NCI-H460 (cell line): ENCODE measurements around the gene PARP8. TPM values are rescaled to one million over a fixed set of nuclear protein-coding genes. Genes with fewer than 3 reads are reported as not detected.
A peak's percentile ranks its signal among the peaks of the same experiment; 100 is the strongest.

Experiments
- DNase-seq: peaks from one replicate; pipeline ENCODE4 v3.0.0-alpha.2; 2016; ENCODE audit warnings: low read depth; ENCODE audit errors: extremely low read depth
- total RNA-seq: library from RNA; depleted of rRNA; stranded (reverse); fragments of >200 nt; shearing (Covaris generic); gene quantifications from 2 replicates; pipeline ENCODE4 v1.2.3, GENCODE V29; 2014

PARP8 gene
- total RNA-seq, 1 experiment from 2014 or later, result 12.7 TPM

DNA sequence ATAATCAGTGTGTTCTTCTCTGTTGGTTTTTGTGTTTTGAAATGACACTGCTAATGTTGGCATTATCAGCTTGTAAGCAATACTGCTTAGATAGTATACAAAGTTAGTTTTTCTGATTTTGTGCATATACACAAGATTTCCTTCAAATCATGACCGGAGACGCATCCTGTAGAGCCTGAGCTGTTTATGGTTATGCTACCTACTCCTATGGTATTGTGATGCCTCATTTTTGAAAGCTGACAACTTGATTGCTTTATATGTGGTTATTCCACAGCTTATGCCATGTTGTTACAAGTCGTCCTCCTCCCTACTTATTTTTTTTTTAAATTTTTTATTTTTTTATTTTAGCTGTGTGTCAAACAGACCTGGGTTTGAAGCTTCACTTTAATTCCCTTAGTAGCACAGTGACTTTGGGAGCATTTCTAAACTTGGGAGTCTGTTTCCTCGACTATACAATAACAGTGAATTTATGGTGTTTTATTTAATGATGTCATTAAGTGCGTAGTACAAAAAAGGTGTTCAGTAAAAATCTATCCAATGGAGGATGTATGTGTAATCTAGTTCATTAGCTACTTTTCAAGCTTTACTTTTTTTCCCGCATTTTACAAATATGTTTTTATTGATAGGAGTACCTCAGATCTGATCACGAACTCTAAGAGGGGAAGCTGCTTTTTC, 59.5 kb downstream of the PARP8 start:
- no peak for DNase-seq

DNA sequence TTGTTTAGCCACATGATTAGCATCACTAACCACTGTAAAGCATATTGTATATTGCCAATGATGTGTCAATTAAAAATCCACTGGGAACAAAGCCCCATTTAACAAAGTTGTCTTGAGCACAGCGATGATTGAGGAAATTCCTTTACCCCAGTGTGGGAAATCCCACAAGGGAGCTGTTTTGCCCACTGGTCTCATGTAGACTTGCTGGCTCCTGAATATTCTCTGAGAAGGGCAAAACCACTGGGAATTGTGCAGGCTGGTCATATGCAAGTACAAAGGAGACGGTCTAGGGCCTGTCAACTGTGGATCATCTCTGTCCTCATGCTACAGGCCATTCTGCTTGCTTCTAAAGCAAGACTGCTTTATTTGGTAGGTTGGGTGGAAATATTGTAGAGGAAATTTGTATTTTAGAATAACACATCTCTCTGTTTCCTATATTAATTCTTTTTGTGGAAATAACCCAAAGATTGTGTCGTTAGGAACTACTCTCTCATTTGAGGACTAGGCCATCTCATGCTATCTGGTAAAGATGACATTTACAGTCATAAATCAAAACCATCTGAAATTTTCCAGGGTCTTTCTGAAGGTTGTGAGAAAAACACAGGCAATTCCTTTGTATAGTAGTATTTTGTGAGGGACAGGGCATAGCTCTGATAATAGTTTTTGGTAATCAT, 60.2 kb downstream of the PARP8 start:
- DNase-seq, result no peak

DNA sequence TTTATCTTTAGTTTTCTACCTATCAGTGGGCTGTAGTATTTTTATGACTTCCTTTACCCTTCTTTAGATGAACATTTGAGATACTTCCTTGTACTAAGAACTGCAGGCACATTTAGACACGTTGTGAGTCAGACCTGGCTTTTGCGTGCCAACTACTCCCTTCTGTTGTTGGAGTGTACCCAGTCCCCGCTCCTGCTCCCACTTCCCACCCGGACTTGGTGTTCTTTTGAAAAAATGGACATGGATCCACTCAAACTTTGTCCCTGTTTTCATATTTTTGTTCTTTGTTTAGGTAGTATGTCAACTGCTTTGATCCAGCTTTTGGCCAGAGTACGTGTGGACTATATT, 60.7 kb downstream of the PARP8 start:
- no peak for DNase-seq

DNA sequence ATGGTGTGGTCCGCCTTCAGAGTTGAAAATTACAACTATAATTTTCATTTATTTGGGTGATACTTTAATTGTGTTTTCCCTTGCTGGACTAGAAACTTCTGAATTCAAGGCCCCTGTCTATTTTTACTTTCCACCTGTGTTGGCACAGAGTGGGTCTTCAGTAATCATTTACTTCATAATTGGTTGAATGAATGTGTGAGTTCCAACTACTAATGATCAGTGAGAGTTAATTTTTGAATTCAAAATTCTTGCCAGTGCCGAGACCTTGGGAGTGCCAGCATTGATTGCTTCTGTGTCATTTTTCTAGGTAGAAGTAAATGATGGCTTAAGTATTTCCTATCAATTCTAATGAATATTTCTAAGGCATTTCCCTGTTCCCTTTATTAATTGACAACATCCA, 61.4 kb downstream of the PARP8 start:
- no peak for DNase-seq

DNA sequence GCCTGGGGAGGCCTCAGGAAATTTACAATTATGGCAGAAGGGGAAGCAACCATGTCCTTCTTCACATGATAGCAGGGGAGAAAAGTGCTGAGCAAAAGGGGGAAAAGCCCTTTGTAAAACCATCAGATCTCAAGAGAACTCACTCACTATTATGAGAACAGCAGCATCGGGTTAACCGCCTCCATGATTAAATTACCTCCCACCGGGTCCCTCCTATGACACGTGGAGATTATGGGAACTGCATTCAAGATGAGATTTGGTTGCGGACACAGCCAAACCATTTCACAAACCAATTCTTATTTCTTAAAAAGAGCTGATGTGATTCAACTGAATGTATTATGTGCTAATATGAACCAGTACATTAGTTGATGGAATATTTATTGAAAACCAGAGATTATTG, 63.9 kb downstream of the PARP8 start:
- DNase-seq, result no peak

DNA sequence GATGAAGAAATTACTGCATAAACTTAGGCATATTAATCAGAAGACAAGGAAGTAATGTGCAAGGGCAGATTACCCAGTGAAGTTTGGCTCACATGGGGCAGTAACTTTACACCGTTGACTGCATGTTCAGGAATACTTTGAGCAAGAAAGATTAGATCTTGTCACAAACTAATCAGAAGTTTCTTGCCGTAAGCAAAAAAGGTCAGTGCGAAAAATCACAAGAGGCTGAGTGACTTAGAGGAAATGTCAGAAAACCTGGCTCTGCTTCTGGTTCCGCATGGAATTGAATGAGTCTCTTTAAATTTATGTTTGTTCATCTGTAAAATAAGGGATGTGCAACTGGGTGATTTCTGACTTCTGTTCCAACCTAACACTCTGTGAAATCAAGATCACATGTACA, 64.4 kb downstream of the PARP8 start:
- DNase-seq, result no peak

DNA sequence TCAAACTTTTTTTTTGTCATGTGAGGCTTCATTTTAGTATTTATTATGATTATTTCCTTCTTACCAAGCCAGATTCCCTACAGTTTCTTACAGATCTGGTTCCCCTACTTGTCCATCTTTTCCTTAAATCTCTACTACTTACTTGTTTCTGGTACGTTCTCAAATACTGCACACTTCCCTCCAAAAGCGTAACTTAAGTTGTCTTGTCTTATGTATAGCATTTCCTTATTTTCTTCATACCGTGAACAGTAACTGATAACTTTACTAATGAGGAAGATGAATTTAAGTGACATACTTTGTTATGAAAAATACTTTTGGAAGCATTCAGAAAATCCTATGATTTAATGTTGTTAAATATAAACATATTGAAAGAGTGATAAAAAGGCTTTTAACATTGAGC, 67.3 kb downstream of the PARP8 start:
- no peak for DNase-seq

DNA sequence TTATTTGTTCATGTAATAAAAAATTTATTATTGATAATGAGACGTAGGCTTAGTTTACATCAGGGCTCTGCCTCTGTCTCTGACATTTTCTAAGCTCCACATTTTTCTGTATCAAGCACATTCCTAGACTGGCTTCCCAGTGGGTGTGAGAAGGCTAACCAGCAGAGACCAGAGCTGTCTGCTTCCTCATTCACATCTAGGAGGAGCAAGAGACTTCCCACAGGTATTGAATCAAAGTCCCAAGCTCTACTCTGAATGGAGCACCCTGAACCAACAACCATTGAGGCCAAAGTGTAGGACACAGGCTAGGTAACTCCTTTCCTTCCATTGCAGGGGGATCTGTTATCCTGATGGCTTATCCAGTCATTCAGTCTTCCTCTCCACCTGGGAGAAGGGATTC, 72.4 kb downstream of the PARP8 start:
- no peak for DNase-seq

DNA sequence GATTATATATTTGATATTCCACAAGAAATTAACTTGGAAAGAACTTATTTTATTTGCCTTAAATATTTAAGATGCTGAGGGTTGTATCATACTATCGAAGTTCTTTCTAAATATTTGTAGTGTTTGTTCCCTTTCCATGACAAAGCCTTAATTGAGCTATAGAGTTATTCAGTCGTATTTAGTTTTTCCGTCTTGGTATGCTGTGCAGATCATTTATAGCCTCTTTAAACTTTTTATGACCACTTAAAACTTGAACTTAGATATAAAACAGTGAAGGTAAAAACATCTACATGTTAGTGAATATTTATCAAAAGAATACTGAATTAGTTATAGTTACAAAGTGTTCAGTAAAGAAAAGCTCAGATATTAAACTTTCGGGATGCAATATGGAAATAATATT, 74.4 kb downstream of the PARP8 start:
- no peak for DNase-seq

DNA sequence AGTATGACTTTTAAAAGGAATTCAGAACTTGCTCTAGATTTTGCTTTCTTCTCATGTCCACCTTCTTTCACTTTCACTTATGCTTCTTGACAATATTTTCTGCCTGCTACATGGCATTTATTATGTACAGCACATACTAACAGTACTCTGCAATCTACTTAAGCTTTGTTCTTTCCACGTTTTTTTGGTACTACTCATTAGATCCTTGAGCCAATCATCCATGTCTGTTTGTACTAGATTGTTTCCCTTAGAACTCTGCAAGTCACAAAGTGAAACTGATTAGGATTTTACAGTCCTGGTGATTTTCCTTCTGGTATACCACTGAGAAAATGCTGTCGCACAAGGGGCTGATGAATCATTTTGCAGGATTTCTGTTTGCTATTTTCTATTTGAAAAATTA, 78.3 kb downstream of the PARP8 start:
- no peak for DNase-seq

DNA sequence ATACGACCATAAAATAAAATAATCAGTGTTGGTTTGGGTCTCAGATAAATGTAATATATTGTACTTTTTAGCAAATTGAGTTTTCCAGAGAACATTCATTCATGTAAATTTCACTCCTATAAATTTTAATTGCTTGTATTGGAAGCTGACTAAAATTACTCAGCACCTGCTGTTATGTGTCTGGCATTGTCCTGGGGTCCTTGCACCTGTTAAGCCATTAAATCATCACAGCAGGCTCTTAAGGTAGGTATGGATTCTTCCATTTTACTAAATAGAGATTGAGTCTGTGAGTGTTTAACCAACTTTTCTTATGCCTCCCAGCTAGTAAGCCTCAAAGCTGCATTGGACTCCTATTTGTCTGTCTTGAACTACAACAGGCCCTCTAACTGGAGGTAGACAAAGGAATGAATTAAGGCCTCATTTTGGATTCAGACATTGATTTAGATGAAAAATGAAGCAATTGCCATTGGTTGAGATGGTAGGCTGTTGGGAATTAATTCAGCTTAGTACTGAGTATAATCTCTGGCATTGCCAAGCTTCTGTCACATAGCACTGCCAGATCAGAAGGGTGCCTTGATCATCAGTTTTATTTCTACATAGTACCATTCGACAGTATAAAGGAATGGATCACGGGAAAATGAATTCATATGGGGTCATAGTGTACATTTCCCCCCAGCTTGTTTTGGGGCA, 78.9 kb downstream of the PARP8 start:
- no peak for DNase-seq

DNA sequence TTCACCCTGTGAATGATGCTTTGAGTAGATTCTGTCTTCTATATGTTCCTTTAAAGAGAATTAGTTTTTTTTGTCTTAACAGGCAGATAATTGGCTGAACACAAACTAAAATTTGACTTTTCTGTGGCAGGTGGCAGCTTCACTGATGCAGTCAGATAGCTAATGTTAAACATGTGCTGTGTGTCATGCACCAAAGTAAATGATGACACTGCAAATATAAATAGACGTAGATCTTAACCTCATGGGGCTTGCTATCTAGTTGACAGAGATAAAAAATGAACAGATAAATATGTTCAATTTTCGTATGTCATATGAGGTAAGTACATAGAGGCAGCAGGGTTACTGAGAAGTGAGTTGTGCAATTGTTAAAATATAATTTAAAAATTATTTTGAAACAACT, 82.7 kb downstream of the PARP8 start:
- no peak for DNase-seq

DNA sequence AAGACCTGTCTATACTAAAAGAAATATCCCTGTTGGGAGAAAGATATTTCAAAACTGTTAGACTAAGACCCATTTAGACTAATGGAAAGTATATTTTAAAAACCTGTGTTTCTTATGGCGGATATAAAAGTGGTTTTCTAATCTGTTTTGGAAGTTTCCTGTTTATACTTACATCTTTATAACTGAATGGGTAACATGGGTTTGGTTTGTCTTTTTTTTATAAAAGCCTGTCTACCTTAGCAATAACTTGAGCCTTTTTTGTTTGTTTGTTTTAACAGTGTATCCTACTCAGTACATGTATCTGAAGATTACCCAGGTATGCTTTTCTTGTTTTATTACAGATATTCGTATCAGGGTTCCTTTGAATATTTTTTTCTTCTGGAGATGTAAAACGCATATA, 83.4 kb downstream of the PARP8 start:
- DNase-seq, result no peak

DNA sequence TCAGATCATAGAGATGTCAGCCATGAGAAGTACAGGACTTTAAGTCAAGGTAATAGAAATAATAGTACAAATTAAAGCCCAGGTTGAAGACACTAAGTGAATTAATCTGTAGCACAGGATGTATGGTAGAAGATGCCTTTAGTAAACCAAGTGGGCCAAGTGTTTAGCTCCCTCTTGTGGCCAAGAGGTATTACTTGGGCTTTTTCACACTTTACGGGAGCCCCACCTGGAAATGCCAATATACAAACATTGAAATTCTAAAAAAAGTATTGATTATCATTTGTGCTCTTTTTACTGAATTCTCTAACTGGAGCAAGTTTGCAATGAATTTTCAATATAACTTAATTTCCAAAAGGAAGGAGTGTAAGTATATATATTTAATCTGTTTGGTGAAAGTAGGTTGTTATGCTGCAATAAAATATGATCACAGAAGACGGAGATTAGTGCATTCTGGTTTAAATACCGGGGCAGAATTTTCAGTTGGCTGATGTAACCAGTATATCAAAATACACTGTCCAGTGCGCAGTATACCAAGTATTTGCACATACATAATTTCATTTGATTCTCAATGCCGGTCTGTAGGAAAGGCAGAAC, 84.7 kb downstream of the PARP8 start:
- peak; percentile 46 for DNase-seq

DNA sequence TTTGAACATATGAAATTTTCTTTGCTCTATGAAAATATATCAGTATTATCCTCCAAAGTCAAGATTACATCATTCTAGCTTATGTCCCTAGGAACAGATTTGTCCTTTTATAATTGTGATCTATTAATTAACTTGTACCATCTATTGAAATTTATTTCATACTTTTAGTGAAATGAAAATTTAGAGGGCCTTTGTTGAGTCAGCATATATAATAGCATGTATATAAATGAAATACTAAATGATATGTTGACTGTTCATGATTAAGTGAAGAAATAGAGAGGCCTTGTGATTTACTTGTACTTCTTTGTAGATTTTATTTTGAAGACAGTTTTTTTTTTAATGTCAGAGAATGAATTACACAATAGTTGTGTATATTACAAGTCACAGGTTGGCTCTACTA, 86.4 kb downstream of the PARP8 start:
- no peak for DNase-seq

DNA sequence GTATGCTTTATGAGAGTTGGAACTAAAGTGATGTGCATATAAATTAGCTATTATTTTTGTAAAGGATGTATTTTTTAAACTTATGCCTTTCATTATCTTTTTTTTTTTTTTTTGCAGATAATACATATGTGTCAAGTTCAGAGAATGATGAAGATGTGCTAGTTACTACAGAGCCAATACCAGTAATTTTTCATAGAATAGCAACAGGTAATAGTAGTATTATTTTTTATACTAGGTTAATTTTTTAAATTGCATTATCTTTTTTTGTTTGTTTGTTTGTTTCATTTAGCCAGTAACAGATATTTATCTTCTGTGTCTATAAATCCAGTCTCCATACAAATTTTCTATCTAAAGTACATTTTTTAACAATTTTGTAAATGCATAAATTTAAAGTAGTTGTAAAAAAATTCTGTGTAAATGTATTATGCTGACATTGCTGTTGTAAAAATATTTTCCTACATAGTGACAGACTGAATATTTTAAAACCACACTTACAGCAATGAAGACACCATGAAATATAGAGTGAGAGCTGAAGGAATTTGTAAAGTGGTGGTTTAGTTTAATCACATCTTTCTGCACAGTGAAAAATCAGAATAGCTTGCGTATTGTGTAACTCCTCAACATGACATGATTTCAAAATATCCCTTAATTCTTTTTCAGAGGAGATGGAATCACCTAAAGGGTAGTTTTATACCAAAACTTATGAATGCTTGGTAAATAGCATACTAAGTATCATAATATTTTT, 93.3 kb downstream of the PARP8 start:
- DNase-seq, result no peak

DNA sequence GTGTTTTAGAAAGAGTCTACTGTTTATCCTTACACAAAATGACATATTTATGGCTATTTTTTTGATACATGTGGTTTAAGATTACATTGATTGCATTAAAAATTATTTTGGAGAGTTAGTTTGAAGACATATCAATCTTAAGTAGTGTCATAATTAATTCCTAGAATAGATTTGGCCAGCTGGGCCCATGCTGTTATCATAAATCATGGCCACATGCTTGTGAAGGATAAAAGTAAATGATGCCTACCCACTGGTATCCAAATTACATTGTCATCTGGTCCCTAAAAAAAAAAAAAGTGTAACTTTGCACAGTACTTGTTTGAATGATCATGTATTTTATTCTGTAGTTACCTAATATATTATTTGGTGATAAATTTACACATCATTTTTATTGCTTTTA, 96.9 kb downstream of the PARP8 start:
- no peak for DNase-seq

DNA sequence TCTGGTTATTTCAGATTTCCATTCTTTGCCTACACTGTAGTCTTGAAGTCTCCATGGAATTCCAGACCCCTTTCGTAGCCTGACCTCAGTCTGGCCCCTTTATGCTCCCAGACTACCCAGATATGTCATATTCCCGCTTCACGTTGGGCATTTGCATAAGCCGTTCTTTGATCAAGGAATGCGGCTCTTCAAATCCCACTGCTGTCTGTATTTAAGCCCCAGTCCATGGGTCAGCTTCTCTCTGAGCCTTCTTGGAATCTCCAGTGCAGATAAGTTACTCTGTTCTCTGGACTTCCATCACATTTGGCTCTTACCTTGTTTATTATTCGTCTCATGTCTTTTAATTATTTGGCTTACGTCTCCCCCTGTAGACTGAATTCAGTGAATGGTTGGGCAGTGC, 97.4 kb downstream of the PARP8 start:
- no peak for DNase-seq

DNA sequence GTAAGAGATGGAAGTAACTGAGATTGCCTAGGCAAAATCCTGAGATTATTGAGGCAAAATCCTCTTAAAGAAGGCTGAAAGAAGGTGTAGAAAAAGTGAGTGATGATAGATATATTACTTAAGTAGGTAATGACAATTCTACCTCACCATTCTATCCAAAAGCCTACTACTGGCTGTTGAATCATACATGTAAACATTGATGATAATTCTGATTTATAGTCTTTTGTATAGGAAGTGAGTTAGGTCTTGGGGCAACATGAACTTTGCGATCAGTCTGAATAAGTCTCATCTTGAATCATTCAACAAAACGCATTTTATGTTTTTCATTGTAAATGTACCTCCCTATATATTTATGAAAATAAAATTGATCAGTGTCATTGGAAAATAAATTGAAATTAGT, 99.6 kb downstream of the PARP8 start:
- DNase-seq, result no peak

DNA sequence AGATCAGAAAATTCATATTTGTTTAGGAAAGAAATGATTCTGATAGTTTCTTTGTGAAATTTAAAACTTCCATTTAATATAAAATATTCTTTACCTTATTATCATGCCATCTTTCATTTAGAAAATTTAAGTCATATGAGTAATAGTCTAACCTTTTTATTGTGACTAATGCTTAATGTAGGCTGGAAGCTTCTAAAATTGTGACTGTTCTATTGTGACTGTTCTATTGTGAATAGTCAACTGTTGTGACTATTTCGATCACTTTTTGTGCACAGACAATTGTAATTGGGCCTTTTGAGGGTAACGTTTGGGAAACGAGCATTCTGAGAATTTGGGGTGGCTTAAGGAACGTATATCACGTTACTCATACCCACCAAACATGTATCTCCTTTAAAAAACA, 100.0 kb downstream of the PARP8 start:
- no peak for DNase-seq

DNA sequence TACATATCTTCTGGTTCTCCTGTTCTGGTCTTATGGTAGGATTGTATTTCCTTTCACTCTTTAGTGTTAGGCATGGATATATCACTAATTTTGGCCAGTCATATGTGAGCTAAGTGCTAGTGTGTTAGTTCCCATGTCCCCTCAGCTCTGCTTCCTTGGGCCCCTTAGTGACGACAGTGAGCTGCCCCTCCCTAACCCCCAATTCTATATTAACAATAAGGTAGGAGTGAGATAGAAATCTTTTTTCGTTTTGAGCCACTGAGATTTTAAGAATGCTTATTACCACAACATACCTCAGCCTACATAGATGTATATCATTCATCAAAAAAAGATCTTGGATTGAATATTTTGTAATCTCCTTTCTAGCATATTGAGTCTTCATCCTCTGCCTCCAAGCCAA, 100.5 kb downstream of the PARP8 start:
- no peak for DNase-seq
